ENCODE results near the gene PRAC2.

PRAC2 gene

DNA sequence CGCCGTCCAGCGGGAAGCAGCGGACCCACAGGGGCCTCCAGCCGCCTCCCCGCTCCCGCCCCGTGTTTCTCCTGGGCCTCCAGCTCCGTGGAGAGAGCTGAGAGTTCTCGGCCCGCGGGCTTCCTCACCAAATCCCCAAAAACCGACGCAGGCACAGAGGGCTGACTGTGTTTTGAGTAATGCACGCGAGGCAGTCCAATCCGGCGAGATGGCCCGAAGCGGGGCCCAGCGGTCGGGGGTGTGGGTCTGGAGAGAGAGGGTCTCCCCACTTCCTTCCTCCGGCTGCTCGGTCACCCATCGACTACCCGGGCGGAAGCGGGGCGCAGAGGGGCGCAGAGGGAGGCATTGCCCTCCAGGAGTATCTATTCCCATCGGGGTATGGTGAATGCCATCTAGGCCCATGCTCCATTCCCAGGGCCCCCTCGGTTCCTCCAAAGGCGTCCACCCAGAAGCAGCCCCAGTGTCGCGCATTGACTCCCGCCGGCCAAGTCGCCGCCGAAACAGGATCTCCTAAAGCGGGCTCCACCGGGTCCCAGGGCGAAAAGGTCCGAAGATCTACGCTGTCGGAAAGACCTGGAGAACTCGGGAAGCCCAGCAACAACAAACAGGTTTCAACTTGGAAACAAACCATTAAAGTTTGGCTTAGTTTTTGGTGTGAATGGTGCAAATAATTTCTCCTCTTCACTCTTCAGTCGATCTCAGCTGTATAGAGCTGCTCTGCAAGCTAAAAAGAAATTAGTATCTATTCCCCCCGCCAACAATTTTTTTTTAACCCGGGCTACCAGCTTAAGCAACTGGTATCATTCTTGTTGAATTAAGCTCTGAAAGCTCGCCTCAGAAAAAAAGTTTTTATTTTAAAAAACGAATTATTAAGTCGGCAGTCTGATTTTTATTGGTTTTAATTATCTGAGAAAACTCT lies 24.7 kb downstream of the PRAC2 start:
- TF ChIP-seq, protein P1, sequence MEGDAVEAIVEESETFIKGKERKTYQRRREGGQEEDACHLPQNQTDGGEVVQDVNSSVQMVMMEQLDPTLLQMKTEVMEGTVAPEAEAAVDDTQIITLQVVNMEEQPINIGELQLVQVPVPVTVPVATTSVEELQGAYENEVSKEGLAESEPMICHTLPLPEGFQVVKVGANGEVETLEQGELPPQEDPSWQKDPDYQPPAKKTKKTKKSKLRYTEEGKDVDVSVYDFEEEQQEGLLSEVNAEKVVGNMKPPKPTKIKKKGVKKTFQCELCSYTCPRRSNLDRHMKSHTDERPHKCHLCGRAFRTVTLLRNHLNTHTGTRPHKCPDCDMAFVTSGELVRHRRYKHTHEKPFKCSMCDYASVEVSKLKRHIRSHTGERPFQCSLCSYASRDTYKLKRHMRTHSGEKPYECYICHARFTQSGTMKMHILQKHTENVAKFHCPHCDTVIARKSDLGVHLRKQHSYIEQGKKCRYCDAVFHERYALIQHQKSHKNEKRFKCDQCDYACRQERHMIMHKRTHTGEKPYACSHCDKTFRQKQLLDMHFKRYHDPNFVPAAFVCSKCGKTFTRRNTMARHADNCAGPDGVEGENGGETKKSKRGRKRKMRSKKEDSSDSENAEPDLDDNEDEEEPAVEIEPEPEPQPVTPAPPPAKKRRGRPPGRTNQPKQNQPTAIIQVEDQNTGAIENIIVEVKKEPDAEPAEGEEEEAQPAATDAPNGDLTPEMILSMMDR (conservative IDR thresholded peaks at IDR 0.05; ENCODE audit: control insufficient read depth, insufficient read depth, low read depth, low read length) = no peak
- DNase-seq (ENCODE audit: low read depth) = no peak
- no peak overlapping the region for H3K4me3 ChIP-seq (ENCODE audit: control insufficient read depth, low read depth, low read length)

DNA sequence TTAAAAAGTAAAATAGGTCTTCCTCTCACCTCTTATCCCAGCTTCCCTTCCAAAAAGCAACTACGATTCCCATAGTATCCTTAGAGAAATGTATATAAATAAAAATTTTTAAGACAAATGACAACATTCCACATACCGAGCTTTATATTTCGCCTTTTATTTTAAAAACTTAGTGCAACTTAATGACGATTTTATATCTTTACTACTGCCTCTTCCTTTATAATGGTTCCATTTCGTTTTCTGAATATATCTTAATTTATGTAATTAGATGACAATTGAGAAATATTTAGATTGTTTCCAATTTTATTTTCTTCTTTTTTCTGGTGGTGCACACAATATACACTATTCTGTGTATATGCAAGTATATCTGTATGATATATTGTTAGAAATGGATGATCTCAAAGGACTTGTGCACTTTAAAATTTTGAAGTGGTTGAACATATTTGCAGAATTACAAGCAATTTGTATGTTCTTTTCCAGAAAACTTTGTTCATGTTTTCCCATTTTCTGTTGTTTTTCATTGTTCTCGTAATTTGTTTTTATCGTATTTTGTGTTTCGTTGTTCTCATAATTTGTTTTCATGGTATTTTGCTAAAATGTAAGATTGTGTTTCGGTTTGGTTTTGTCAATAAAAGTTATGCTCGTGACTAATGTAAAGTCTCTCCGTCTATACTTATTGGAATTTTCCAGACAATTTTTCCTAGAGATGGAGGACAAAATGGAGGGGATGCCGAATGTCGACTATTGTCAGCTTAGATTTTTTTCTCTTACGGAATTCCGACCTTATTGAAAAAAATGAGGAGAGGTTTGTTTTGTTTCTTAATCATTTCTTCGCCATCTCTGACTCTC lies 26.0 kb downstream of the PRAC2 start:
- no peak overlapping the region for H3K4me3 ChIP-seq (ENCODE audit: control insufficient read depth, low read depth, low read length)
- TF ChIP-seq, protein P1 (conservative IDR thresholded peaks at IDR 0.05; ENCODE audit: control insufficient read depth, insufficient read depth, low read depth, low read length) = no peak
- no peak for DNase-seq (ENCODE audit: low read depth)

DNA sequence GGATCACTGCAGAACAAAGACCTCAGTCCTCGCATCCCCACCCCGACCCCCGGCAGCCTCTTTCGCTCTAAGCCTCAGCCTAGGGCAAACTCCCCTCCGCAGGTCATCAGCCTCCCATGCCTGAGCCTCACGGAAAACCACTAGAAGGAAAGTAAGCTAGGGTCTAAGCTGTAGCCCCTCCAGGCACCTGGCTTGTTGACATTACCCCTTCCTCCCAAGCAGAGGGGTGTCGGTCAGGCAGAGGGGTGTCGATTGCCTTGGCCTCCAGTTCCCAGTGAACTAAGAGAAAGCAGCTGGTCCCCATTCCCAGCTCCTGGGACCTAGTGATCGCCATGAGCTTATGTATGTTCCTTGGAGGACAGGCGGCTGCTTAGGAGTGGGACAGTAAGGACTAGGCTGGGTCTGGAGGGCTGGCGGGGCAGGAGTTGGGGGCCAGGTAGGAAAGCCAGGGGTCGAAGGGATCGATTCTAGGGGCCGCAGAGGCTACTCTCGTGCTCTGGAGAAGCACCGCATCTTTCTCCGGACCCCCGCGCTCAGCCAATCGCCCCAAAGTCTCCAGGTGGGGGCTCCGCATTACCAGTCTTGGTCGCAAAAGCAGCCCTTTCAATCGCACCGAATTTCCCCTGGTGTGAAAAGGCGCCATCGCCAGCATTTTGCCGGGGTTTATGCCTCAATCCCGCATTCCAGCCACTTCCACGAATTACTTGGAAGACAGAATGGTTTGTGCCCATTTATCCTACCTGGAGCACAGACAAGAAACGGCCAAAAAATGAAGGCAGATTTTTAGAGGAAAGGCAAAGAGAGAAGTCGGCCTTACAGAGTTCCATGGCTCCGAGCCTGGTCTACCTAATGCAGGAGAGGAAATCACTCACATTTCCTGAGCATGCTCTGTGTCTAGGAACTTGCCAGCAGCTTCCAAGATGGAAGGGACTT lies 26.9 kb downstream of the PRAC2 start:
- H3K4me3 ChIP-seq (ENCODE audit: control insufficient read depth, low read depth, low read length) = no peak overlapping the region
- DNase-seq (ENCODE audit: low read depth) = no peak
- TF ChIP-seq, protein P1 (conservative IDR thresholded peaks at IDR 0.05; ENCODE audit: control insufficient read depth, insufficient read depth, low read depth, low read length) = no peak

DNA sequence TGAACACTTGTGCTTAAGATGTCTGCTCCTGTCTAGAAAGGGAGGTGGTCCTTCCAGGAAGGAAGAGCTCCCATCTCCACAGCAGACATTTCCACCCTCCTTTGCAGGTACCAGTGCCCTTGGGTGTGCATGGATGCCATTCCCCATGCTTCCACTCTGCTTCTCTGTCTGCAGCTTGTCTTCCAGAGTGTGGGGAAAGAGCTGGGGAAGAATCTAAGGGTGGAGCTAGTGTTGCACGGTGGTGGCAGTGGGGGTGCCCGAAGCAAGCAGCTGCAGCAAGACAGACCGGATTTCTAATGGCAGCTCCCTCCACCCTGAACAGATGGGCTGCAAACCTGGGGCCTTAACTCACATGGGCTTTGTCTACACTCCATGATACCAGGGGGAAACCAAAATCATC lies 28.2 kb downstream of the PRAC2 start:
- H3K4me3 ChIP-seq (ENCODE audit: control insufficient read depth, low read depth, low read length) = no peak overlapping the region
- no peak for DNase-seq (ENCODE audit: low read depth)
- TF ChIP-seq, protein P1 (conservative IDR thresholded peaks at IDR 0.05; ENCODE audit: control insufficient read depth, insufficient read depth, low read depth, low read length) = no peak

DNA sequence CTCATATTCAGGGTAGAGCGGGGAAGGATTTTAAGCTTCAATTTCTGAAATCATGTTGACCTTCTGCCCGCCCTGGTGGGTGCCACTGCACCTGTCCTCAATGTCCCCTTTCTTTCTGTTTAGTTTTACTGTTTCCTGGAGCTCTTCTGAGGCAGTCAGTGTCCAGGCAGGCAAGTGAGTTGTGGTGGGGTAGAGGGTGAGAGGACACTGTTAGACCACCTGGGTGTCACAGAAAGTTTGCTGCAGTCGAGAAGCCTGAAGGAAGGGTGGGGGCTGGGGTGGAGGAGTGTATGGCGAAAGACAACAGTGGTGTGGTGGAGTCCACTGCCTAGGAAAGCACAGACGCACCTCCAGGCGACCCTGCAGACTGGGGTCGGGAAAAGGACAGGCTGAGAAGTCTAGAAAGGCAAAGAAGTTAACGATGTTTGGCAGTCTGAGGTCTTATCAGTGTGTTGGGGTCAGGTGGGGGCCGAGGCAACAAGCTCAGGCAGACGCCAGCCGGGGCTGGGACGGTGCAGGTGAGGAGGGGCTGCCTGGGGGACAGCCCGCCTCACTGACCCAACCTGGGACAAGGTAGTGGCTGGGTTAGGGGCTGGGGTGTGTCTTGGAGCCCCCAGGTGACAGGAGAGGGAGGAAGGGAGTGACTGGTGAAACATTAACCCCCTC lies 28.9 kb downstream of the PRAC2 start:
- no peak overlapping the region for H3K4me3 ChIP-seq (ENCODE audit: control insufficient read depth, low read depth, low read length)
- DNase-seq (ENCODE audit: low read depth) = no peak
- TF ChIP-seq, protein P1 (conservative IDR thresholded peaks at IDR 0.05; ENCODE audit: control insufficient read depth, insufficient read depth, low read depth, low read length) = no peak
